Panc1 (cell line): ENCODE results near the gene DPM2. TPM values are rescaled to one million over a fixed set of nuclear protein-coding genes. Genes with fewer than 3 reads are reported as not detected.

Experiments
- ATAC-seq: fragments of 200-7000 bp; cut with Tn5 transposase; 2 replicates; pipeline ENCODE4 v1.9.1; 2020; ENCODE audit warnings: mild to moderate bottlenecking, moderate library complexity
- BruUV-seq: library from RNA; stranded (reverse); fragments of 400-500 nt; replicated peaks from 2 replicates; lab custom pipeline; 2021; lab: Mats Ljungman, UMichigan
- CTCF ChIA-PET: fragments of 300-600 bp; sonication (Branson Sonifier 250); formaldehyde crosslinking; loops from one replicate; lab custom pipeline; 2022; ENCODE audit warnings: antibody characterized with exemption; lab: Charles Lee
- POLR2A ChIA-PET: fragments of 300-600 bp; sonication (Branson Sonifier 250); formaldehyde crosslinking; loops from one replicate; lab custom pipeline; 2022; ENCODE audit warnings: antibody characterized with exemption; lab: Charles Lee
- DNase-seq: peaks from one replicate; pipeline ENCODE4 v3.0.0-alpha.2; 2010; ENCODE audit warnings: low read depth, low spot score
- H3K27ac ChIP-seq: 2 replicates; pipeline ENCODE4 v1.5.1; 2011; ENCODE audit warnings: mild to moderate bottlenecking, low read length, inconsistent platforms
- H3K27me3 ChIP-seq: fragments of 200-500 bp; sonication (Bioruptor generic); 2 replicates; pipeline ENCODE4 v1.6.0; 2014; ENCODE audit warnings: low read length, inconsistent platforms; ENCODE audit not compliant: control insufficient read depth, insufficient read depth
- H3K36me3 ChIP-seq: fragments of 200-500 bp; sonication (Bioruptor generic); 2 replicates; pipeline ENCODE4 v1.5.1; 2014; ENCODE audit warnings: inconsistent platforms, mild to moderate bottlenecking, low read length, moderate library complexity; ENCODE audit not compliant: control insufficient read depth, insufficient read depth
- H3K4me1 ChIP-seq: 2 replicates; pipeline ENCODE4 v1.5.1; 2011; ENCODE audit warnings: inconsistent platforms, mild to moderate bottlenecking, low read length, moderate library complexity; ENCODE audit not compliant: control insufficient read depth, insufficient read depth
- H3K4me3 ChIP-seq, 2 experiments: 2 replicates each; pipeline ENCODE4 v1.5.1; 2011 to 2012; ENCODE audit warnings: low read depth in 2 of 2, low read length in 2 of 2, mild to moderate bottlenecking in 2 of 2, inconsistent platforms in 1 of 2, moderate library complexity in 1 of 2
- H3K9me3 ChIP-seq: fragments of 200-500 bp; sonication (Bioruptor generic); 2 replicates; pipeline ENCODE4 v1.5.1; 2014; ENCODE audit warnings: low read depth, mild to moderate bottlenecking, inconsistent platforms, low read length, moderate library complexity; ENCODE audit not compliant: control insufficient read depth, insufficient read depth
- CTCF ChIP-seq: fragments of 450-650 bp; IDR thresholded peaks from 2 replicates; pipeline ENCODE4 v1.5.1; 2017; ENCODE audit warnings: mild to moderate bottlenecking
- POLR2AphosphoS5 ChIP-seq: IDR thresholded peaks from 2 replicates; pipeline ENCODE4 v1.6.1; 2012; ENCODE audit warnings: mild to moderate bottlenecking, low read depth, low read length, moderate library complexity
- REST ChIP-seq, 2 experiments: IDR thresholded peaks; 2 replicates each; pipeline ENCODE4 v1.6.1; 2011 to 2012; ENCODE audit warnings: low read depth in 2 of 2, control low read depth in 1 of 2, low read length in 1 of 2, mild to moderate bottlenecking in 1 of 2, moderate library complexity in 1 of 2; ENCODE audit not compliant: insufficient read depth in 1 of 2
- SIN3A ChIP-seq: IDR thresholded peaks from 2 replicates; pipeline ENCODE4 v1.6.1; 2012; ENCODE audit warnings: low read depth, mild to moderate bottlenecking, low read length, moderate library complexity, borderline replicate concordance; ENCODE audit not compliant: insufficient read depth
- TCF7L2 ChIP-seq: IDR thresholded peaks from 2 replicates; pipeline ENCODE4 v1.6.1; 2011; ENCODE audit warnings: mild to moderate bottlenecking, low read depth, low read length, inconsistent platforms
- in situ Hi-C: cut with HindIII; loops from 2 replicates; pipeline ENCODE4 v1.10.0; 2016; ENCODE audit warnings: low sequenced_read_pairs, low pct_unique_long_range_greater_than_20kb
- intact Hi-C: fragments of 100-400 bp; cut with micrococcal nuclease; formaldehyde crosslinking; loops from one replicate; pipeline ENCODE4 v1.10.0; 2022; ENCODE audit not compliant: unreplicated experiment
- total RNA-seq: library from RNA; stranded (reverse); gene quantifications from one replicate; pipeline ENCODE4 v1.2.1, GENCODE V29; 2021; ENCODE audit not compliant: unreplicated experiment

The DPM2 gene
- total RNA-seq, 1 experiment from 2014 or later, result 58.7 TPM

- DNase-seq, result no peak
- no TSS peak for BruUV-seq
- ChIA-PET CTCF (no interaction called here), POLR2A (no interaction called here)
- in situ Hi-C loops (no loop called here), intact Hi-C loops (loop anchor here (5.0 kb wide), 1 partner anchor 36 kb away; no protein-coding TSS in a partner anchor)
- no peaks in the 10 kb centered on the region; the same call in none of the 2 replicates for H3K36me3 ChIP-seq
- peak overlapping the region; percentile 94 for H3K27ac ChIP-seq
- TF ChIP-seq REST (IDR thresholded peaks at IDR 0.05; ENCODE audit: insufficient read depth in 1 of 2, low read depth in 2 of 2, low read length in 1 of 2) (no peak), CTCF (no peak), SIN3A (no peak), POLR2AphosphoS5 (no peak), TCF7L2 (no peak)
- H3K9me3 ChIP-seq, result no peaks in the 10 kb centered on the region
- peaks cover 36% of the 10 kb centered on the region for H3K4me1 ChIP-seq
- no peaks in the 10 kb centered on the region for H3K27me3 ChIP-seq
- ATAC-seq, result no peak
- peak overlapping the region; percentile 94 to 98 for H3K4me3 ChIP-seq
Observed at GRCh38 chr9:127977884-127978647, 40.4 kb upstream of the DPM2 start.

GRCh38 chr9:127977009-127977883, 39.6 kb upstream of the DPM2 start:
- ATAC-seq (no peak), DNase-seq (no peak)
- H3K36me3 ChIP-seq, result no peaks in the 10 kb centered on the region; the same call in none of the 2 replicates
- in situ Hi-C loops, result no loop called here
- intact Hi-C loops, result loop anchor here (5.0 kb wide), 1 partner anchor 35 kb away; no protein-coding TSS in a partner anchor
- no peaks in the 10 kb centered on the region for H3K27me3 ChIP-seq
- no TSS peak for BruUV-seq
- H3K4me3 ChIP-seq, result peak overlapping the region; percentile 94 to 98
- no peak for TF ChIP-seq CTCF
- TF ChIP-seq TCF7L2, result no peak
- TF ChIP-seq REST (IDR thresholded peaks at IDR 0.05; ENCODE audit: insufficient read depth in 1 of 2, low read depth in 2 of 2, low read length in 1 of 2), result no peak
- TF ChIP-seq SIN3A, result no peak
- TF ChIP-seq POLR2AphosphoS5, result no peak
- POLR2A ChIA-PET, result no interaction called here
- H3K27ac ChIP-seq, result peak overlapping the region; percentile 94
- H3K4me1 ChIP-seq, result peaks cover 36% of the 10 kb centered on the region
- H3K9me3 ChIP-seq, result no peaks in the 10 kb centered on the region
- CTCF ChIA-PET, result interaction anchor here (0.6 kb wide), 1 partner anchor 28 kb away, joined by 5 read pairs; no protein-coding TSS in a partner anchor
